Measurements from ENCODE around the gene C19orf33.

DNA sequence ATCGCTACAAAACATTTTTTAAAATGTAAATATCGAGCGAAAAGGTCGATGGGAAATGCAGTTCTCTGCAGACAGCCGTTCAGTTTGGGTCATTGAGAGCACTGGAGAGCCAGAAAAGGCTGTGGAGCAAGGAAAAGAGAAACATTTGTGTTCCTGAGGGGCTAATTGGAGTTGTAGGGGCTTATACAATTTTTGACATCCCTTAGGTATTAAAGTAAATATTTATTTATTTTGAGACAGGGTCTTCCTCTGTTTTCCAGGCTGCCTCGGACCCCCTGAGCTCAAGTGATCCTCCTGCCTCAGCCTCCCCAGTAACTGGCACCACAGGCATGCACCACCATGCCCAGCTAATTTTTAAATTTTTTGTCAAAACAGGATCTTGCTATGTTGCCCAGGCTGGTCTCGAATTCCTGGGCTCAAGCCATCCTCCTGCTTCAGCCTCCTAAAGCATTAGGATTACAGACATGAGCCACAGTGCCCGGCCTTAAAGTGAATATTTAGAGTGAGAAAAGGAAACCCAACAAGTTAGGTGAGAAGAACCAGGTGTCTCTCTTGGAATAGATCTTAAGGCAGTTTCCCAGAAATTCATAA lies 12.5 kb downstream of the C19orf33 start:
- TF ChIP-seq, protein P1, sequence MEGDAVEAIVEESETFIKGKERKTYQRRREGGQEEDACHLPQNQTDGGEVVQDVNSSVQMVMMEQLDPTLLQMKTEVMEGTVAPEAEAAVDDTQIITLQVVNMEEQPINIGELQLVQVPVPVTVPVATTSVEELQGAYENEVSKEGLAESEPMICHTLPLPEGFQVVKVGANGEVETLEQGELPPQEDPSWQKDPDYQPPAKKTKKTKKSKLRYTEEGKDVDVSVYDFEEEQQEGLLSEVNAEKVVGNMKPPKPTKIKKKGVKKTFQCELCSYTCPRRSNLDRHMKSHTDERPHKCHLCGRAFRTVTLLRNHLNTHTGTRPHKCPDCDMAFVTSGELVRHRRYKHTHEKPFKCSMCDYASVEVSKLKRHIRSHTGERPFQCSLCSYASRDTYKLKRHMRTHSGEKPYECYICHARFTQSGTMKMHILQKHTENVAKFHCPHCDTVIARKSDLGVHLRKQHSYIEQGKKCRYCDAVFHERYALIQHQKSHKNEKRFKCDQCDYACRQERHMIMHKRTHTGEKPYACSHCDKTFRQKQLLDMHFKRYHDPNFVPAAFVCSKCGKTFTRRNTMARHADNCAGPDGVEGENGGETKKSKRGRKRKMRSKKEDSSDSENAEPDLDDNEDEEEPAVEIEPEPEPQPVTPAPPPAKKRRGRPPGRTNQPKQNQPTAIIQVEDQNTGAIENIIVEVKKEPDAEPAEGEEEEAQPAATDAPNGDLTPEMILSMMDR (conservative IDR thresholded peaks at IDR 0.05; ENCODE audit: low read length) = no peak
- TF ChIP-seq EZH2phosphoT487 (IDR thresholded peaks at IDR 0.05; ENCODE audit: borderline replicate concordance, low read depth, low read length) = no peak
